ENCODE data around the gene FA2H.
"Not testable (repeated sequence)": the region's sequence is repeated elsewhere in the genome, so short reads cannot be mapped to it uniquely, and the experiment has no call there.

FA2H gene

DNA sequence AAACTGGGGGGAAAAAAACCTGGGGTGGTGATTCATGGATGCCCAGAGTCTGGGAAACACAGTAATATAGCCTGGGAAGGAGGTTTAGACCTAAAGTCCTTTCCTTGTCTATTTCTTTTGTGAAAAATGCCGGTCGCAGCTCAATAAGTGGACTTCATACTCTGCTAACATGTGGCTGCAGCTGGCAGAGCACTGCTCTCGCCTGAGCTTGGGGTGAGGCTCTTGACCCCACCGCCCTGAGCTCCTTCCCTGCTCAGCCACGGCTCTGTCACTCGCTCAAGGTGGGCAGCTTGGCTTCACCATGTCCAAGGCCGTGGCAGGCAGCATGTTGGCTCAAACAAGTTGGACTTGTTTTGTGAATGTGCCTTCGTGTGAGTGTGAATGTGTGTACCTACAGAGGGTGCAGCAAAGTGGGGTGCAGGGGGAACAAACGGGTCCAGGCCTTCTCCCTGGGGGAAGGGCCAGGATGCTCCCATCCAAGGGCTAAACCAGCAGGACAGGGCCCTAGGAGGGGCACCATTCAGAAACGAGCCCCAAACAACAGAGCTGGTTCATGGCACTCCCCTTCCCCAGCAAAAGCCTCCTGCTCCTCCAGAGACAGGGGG lies 4.9 kb downstream of the FA2H start:
- no peak for DNase-seq

- DNase-seq: no peak
Measured at GRCh38 chr16:74768239-74768638, 6.4 kb downstream of the FA2H start.

- DNase-seq: no peak
Measured at GRCh38 chr16:74767749-74768148, 6.9 kb downstream of the FA2H start.

DNA sequence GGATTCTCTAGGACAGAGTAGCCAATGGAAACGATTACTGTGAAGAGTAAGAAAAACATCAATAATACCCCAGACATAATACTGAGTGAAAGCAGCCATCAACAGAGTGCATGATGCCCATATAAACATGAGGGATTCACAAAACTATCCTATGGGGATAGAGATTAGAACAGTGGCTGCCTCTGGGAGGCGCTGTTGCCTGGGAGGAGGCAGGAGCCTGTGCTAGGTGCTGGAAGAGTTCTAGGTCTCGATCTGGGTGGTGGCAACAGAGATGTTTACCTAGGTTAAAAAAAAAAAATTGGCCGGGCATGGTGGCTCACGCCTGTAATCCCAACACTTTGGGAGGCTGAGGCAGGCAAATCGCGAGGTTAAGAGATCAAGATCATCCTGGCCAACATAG lies 7.9 kb downstream of the FA2H start:
- DNase-seq: no peak

DNA sequence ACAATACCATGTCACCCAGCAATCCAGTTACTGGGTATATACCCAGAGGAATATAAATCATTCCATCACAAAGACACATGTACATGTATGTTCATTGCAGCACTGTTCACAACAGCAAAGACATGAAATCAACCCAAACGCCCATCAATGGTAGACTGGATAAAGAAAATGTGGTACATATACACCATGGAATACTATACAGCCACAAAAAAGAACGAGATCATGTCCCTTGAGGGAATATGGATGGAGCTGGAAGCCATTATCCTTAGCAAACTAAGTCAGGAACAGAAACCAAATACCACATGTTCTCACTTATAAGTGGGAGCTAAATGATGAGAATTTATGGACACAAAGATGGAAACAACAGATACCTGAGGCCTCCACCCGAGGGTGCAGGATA lies 10.4 kb downstream of the FA2H start:
- DNase-seq: not testable (repeated sequence)

- DNase-seq: no peak
Measured at GRCh38 chr16:74761665-74762064, 13.0 kb downstream of the FA2H start.

DNA sequence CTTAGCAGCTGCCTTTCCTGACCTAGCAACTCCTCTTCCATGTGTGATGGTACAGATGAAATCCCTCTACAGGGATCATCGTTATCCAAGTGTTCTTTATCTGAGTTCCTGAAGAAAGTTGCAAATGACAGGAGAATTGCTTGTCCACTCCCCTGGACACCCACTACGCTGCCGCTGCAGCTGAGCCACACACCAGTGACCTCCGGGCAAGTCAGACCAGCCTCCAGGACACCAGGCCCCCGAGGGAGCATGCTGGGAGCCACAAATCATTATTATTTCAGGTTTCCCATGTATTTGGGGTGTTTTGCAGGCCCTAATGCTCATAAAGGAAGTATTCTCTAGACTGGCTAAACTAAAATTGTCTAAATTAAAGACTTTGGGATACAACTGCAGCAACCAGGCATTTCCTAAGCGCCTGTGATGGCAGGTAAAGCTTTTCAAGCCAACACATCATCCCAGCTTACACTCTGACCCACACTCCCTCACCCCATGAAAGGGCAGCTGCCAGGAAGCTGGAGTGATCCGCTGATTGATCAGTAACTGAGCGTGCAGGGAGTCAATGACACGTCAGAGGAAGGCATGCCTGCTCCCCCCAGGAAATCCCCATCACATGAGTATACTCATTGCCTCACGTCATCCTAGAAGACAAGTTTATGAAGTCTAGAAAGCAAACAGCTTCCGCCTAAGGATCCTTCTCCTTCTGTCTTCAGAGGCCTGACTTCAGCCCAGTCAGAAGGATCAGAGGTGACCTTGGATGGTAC lies 14.4 kb downstream of the FA2H start:
- DNase-seq: no peak

GRCh38 chr16:74759564-74759963 lies 15.1 kb downstream of the FA2H start:
- no peak for DNase-seq

- DNase-seq: no peak
Measured at GRCh38 chr16:74758801-74759200, 15.8 kb downstream of the FA2H start.

- DNase-seq: no peak
Measured at GRCh38 chr16:74757349-74757748, 17.3 kb downstream of the FA2H start.

- no peak for DNase-seq
Measured at GRCh38 chr16:74756203-74756602, 18.4 kb downstream of the FA2H start.

GRCh38 chr16:74753180-74753579 lies 21.4 kb downstream of the FA2H start:
- DNase-seq: no peak

- no peak for DNase-seq
Measured at GRCh38 chr16:74752756-74753155, 21.9 kb downstream of the FA2H start.

GRCh38 chr16:74752258-74752657 lies 22.4 kb downstream of the FA2H start:
- DNase-seq: no peak

GRCh38 chr16:74751658-74752057 lies 23.0 kb downstream of the FA2H start:
- no peak for DNase-seq

DNA sequence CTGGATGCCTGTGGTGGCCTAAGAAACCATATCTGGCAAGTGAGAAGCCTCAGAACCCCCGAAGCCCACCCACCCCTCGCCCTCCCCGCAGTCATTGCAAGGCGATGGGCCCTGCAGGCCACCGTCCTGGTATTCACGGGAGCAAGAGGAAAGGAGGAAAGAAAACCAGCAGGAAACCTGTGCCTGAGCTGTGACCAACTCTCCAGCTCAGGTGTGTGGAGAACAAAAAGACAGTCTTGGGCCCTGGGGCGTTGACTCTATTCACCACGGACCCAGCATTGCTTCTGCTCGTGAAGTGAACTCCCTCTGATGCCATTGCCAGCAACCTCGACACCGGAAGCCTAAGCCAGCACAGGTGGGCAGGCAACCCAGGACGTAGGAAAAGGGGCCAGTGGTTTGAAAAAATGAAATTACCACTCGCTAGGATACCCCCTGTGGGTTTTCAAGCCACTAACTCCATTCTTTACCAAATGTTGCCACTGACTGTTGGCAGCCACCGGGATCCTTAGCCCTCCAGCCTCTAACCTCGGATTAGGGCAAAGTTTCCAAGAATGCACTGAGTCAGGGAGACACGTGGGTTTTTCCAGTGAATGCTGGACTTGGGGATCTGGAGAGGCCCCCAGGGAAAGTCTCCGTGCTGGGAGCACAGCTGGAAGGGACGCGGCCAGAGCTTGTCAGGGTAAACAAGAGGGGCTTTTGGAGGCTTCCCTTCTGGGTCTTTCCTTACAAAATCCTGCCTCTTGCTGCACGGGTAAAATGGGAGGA lies 25.1 kb downstream of the FA2H start:
- DNase-seq: no peak

DNA sequence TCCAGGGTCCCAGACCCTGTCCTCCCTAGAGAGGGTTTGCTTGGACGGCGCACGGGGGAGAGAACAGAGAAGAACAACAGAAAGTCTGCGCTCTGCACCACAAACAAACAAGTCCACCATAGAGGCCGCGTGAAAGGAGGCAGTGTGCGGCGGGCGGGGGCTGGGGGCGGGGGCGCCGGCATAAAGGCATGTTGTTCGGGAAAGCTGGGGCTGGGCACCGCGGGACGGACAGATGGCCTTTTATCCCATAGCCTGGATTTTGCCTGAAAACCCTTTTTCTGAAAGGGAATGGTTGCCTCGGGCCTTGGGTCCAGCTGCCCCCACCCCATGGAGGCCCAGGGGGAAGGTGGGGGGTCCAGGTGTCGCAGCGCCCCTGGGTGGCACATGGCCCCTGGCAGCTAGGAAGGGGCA lies 26.0 kb downstream of the FA2H start:
- DNase-seq: no peak

DNA sequence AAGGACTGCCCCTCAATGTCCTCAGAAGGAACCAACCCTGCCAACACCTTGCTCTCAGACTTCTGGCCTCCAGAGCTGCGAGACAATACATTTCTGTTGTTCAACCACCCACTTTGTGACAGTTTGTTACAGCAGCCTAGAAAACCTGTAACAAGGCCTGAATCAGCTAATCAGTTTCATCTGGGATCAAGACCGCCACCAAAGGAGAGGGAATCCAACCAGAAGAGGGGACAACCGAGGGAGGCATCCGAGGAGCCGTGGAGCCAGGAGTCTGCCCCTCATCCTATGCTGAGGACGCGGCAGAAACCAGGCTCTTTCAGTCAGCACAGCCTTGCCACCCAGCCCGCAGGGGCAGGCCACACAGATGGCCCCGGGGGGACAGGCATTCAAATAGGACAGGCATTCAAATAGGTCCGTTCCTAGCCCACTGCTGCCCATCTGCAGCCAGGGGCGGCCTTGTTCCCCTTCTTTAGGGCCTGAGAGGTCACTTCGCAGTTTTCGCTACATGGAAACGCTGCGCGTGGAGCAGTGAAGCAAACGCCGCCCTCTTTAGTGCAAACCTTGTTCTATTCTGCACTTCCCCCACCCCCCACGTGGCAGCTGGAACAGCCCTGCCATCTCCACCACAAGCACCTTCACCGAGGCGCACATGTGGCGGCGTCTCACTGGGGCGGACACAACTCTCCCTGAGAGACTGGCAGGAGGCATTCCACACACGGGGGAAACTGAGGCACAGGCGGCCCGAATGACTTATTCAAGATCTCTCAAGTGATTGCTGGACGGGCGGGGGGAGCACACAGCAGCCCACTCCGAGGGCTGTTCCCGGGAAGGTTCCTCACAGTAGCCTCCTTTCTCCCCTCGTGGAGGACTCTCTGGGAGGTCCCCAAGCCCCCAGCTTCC lies 26.7 kb downstream of the FA2H start:
- DNase-seq: no peak

GRCh38 chr16:74745926-74746325 lies 28.7 kb downstream of the FA2H start:
- DNase-seq: no peak

DNA sequence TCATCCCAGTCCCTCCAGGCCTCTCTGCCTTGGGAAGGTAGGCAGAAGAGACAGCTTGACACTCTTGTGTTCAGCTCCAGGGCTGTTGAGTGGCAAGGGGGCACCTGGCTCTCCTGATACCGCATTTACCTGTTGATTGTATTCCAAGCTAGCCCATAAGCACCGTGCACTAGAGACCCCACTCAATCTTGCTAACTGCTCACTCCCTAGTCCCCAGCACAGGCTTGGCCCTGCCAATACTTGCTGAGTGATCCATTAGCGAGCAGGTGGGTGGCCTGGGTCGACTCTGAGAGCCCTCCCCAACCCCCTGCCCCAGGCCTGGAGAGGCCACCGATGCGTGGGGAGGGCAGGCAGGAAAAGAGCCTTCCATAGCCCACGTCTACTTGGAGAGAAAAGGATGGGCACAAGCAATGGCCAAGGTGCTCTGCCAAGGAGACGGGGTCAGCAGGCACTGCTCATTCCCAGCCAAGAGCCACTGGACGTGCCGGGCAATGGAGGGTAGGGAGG lies 29.5 kb downstream of the FA2H start:
- no peak for DNase-seq

DNA sequence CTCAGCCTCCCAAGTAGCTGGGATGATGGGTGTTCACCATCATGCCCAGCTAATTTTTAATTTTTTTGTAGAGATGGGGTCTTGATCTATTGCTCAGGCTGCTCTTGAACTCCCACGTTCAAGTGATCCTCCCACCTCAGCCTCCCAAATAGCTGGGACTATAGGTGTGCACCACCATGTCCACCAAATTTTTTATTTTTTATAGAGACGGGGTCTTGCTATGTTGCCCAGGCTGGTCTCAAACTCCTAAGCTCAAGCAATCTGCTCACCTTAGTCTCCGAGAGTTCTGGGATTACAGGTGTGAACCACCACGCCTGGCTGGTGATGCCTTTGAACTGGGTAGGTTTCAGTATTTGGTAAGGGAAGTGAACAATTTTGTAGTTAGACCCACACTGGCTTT lies 30.1 kb downstream of the FA2H start:
- DNase-seq: no peak

GRCh38 chr16:74743668-74744299 lies 30.8 kb downstream of the FA2H start:
- no peak for DNase-seq

Measured in activated CD4-positive, alpha-beta T cell treated with anti-CD3 and anti-CD28 coated beads, Interleukin-2, amount 50 U/mL, for 1 hour (primary cell).